Measurements from ENCODE around the gene MORC2.

GRCh38 chr22:30908051-30908461 lies 60.5 kb downstream of the MORC2 start:
- TF ChIP-seq CTCF (conservative IDR thresholded peaks at IDR 0.05 in 1 of 2, IDR thresholded peaks at IDR 0.05 in 1 of 2; ENCODE audit: low read depth in 1 of 2, low read length in 2 of 2) (no peak), EZH2 (IDR thresholded peaks at IDR 0.05; ENCODE audit: low read length, missing control alignments) (no peak)
